HG02885 (cell line): ENCODE measurements around the gene SFT2D3.

Experiments
- ATAC-seq: cut with Tn5 transposase; IDR thresholded peaks from one replicate; pipeline ENCODE4 v1.9.1; 2021; ENCODE audit warnings: mild to moderate bottlenecking; ENCODE audit not compliant: unreplicated experiment, poor library complexity

Gene SFT2D3

GRCh38 chr2:127705391-127706065 lies 4.2 kb downstream of the SFT2D3 start:
- ATAC-seq: no peak

DNA sequence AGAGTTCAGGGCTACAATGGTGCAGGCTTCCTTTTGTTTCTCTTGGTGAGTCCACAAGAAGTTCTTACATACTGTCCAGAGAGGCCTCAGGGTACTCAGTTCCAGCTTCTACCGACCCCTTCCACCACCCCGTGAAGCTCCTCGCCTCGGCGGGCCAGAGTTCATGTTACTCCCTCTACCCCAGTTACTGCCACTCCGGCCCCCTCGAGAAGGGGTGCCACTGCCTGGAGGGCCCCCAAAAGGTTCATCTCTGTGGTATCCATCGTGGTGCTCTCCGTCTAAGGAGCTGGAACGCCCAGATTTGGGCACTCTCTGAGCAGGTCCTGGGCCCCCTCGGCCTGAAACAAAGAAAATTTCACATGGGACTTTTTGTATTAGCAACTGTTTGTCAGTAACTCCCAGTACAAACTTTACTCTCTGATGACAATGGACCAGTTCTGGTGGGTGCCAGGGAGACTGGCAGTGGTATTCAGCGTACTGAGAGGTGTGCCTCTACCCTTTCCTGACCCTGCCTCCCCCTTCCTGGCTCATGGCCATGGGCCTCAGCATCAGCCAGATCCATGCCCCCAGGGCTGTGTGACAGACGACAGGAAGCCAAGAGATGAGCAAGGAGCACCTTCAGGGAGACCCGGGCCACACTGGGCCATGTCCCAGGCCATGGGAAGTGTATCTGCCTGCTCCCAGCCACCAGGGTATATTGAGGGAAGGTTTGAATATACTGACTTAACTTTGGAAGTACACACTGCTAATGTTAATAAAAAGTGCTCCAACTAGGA lies 5.1 kb downstream of the SFT2D3 start:
- no peak for ATAC-seq

- no peak for ATAC-seq
Observed at GRCh38 chr2:127707890-127708648, 6.8 kb downstream of the SFT2D3 start.

- no peak for ATAC-seq
Observed at GRCh38 chr2:127709336-127709735, 8.0 kb downstream of the SFT2D3 start.

DNA sequence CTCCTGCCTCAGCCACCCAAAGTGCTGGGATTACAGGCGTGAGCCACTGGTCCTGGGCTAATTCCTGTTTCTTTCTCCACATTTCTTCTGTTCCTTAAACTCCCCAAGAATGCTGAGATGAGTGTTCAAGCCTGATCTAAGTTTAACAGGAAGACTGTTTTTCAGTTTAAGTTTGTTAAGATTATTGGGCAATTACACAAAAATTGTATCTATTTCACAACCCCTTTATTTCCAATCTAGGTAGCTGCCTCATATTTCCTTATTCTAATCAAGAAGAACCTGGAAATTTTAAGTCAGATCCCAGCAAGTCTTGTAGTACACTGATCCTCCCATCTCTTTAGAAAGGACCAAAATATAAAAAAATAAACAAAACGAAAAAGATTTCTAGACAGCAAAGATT lies 11.7 kb downstream of the SFT2D3 start:
- no peak for ATAC-seq

DNA sequence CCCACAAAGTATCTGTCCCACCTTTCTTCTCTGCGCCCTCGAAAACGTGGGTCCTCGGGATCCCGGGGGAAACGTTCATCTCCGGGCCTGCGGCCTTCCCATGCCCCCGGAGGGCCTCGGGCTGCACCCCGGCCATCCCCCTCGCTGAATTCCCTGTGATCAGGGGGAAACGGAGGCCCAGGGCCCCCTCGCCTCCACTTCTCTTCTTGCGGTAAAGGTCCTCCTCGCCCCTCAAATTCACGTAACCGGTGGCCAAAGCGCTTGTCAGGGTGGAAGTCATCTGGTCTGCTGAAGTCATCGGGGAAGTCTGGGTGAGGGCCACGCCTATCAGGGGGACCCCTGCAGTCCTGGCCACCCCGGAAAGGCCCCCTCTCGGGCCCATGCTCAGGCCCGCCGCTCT lies 12.3 kb downstream of the SFT2D3 start:
- no peak for ATAC-seq

- no peak for ATAC-seq
Observed at GRCh38 chr2:127715778-127716449, 14.6 kb downstream of the SFT2D3 start.

DNA sequence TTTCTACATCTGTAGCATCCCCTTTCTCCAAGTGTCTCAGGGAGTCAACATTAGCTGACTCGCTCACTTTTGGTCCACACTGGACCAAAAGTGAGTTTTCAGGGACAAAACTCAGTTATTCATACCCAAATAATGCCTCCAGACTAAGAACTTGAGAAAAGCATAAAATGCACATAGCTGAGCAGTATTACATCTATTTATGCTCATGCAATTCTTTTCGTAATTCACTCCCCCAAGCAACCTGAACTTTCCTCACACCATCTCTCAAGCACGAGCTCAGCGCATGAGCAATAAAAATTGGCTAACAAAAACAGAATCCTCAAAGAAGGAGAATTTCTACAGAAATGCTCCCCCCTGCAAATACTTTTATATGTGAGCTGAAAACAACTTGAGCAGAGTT lies 17.0 kb downstream of the SFT2D3 start:
- no peak for ATAC-seq

DNA sequence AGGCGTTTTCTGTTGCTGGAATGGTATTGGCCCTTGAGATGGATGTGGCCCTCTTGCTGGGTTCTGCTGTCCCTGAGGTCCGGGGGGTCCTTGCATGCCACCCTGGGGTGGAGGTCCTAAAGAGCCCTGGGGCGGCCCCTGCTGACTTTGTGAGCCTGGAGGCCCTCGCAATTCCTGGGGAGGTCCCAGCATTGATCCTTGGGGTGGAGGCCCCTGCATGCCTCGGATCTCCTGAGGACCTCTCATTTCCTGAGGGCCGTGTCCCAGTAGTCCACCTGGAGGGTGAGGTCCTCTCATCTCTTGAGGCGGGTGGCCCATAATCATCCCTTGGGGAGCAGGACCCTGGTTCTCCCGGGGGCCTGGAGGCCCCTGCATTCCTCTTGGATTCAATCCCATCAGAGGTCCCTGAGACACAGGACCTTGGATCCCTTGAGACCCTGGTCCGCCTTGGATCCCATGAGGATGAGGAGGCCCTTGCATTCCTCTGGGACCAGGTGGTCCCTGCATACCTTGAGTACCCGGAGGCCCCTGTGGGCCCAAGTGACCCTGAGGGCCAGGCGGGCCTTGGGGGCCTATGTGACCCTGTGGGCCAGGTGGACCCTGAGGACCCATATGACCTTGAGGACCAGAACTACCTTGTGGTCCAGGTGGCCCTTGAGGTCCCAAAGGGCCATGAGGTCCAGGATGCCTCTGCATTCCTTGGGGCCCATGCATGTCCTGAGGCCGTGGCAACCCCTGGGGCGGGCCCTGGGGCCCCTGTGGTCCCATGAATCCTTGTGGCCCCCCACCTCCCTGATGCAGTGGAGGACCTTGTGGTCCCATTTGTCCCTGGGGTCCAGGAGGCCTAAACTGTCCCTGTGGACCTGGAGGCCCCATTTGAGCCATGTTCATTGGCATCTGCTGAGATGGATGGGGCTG lies 18.3 kb downstream of the SFT2D3 start:
- ATAC-seq: no peak

GRCh38 chr2:127721311-127721977 lies 20.1 kb downstream of the SFT2D3 start:
- ATAC-seq: no peak

- ATAC-seq: no peak
Observed at GRCh38 chr2:127721978-127722355, 20.7 kb downstream of the SFT2D3 start.

DNA sequence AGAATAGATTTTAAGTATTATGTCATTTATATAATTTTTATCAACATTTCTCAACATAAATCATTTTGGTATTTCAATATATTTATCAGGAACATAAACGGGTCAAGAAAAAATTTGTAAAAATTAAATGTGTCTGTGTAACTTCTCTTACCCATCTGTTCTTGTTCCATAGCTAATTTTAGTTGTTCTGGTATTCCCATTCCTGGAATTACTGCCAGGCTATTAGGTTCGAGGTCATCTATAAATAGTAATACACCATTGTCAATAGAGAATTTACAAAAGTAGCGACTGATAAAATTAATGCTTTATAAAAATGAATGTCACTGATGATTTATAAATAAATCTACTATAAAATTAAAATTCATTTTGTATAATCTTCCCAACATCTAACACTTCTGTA lies 21.5 kb downstream of the SFT2D3 start:
- no peak for ATAC-seq

DNA sequence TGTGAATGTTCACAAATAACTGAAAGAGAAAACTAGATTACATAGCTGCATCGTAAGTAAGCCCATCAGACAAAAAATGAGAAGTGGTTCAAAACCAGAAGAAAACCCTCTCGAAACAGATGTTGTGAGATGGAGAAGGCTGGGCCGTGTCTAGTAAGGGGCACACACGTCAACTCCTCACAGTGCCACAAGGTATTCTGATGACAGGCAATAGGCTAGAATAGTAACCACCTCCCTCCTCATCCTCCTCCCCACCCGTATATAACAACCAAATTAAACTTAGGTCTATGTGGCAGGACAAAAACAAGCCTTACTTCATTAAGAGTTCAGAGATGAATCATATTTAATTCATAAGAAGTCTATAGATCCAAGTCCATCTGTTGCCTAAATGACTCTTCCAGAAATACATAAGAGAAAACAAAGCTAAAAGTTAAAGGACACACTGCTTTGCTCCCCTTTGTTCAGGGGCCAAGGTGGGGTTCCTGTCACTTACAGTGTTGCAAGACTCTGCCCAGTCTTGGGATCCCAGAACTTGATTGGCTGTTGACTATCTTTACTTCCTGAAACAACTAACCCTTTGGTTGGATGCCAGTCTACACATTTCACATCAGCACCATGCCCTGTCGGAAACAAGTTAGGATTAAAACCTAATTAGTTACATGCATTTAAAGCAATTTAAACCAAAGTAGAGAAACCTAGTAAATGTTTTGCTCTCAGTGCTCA lies 25.0 kb downstream of the SFT2D3 start:
- ATAC-seq: no peak

GRCh38 chr2:127733113-127733815 lies 32.0 kb downstream of the SFT2D3 start:
- ATAC-seq: no peak

- no peak for ATAC-seq
Observed at GRCh38 chr2:127733816-127734537, 32.7 kb downstream of the SFT2D3 start.

GRCh38 chr2:127735044-127735443 lies 33.7 kb downstream of the SFT2D3 start:
- no peak for ATAC-seq
